Measurements from ENCODE around the gene SSR1.
"Not testable (repeated sequence)": the region's sequence is repeated elsewhere in the genome, so short reads cannot be mapped to it uniquely, and the experiment has no call there.

Gene SSR1

DNA sequence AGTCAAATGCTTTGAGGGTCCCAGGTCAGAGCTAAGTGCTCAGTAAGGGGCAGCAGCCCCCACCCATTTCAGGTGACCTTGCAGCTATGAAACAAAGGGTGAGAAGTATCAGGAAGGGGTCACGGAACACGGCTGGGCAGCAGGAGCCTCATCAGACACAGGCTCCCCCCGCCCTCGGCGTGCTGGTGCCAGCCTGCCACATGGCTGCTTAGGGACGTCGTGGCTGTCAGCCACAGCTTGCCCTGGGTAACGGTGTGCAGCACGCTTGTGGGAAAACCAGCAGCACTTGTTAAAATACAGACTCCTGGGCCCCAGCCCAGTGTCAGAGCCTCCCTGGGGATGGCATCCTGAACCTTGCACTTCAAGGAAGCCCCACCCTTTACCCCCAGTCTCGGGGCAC is 39.3 kb downstream of the SSR1 start:
- DNase-seq, result no peak

DNA sequence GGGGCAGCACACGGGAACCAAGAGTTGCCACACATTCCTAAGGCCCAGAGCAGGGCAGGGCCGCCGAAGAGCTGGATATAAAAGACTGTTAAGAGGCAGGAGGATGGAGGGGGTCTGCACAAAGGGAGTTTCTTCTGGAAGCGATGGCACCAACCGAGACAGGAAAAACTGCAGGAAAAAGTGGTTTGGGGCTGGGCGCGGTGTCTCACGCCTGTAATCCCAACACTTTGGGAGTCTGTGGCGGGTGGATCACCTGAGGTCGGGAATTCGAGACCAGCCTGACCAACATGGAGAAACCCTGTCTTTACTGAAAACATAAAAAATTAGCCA is 41.8 kb downstream of the SSR1 start:
- DNase-seq, result no peak

DNA sequence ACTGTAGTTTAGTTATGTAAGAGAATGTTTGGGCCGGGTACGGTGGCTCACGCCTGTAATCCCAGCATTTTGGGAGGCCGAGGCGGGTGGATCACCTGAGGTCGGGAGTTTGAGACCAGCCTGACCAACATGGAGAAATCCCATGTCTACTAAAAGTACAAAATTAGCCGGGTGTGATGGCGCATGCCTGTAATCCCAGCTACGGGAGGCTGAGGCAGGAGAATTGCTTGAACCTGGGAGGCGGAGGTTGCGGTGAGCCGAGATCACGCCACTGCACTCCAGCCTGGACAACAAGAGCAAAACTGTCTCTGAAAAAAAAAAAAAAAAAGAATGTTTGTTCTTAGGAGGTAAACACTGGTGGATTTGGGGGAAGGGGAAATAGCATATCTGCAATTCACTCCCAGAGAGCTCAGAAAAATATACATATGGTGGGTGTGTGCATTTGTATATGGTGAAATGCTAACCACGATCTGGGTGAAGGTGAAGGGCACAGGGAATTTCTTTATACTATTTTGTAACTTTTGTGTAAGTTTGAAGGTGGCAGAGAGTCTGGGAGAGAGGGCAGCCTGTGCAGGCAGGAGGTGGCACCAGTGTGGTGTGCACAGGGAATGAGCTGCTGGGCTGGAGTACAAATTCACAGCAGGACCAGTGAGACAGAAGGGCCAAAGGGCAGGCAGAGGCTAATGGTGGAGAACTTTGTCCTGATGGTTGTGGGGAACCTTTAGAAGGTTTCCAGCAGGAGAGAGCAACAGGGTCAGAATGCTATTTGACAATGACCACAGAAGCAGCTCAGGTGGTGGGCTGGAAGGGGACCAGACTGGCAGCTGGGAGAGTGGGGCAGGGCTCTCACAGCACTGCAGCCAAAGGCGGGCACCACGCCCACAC is 42.4 kb downstream of the SSR1 start:
- DNase-seq, result no peak

DNA sequence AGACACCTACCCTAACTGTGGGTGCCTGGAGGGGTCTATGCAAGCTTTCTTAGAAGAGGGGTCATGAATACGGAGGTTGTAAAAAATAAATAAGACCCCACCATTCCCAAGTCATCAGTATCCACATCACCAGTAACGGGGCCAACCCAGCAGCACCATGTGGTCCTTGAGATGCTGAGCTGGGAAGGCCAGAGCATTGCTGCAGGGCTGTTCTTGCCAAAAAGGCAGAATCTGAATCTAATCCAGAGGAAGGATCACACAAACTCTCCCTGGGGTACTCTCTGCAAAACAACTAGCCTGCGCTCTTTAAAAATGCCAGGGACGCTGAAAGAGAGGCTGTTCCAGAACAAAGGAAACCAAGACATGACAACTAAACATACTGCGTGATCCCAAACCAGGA is 43.2 kb downstream of the SSR1 start:
- DNase-seq, result no peak

DNA sequence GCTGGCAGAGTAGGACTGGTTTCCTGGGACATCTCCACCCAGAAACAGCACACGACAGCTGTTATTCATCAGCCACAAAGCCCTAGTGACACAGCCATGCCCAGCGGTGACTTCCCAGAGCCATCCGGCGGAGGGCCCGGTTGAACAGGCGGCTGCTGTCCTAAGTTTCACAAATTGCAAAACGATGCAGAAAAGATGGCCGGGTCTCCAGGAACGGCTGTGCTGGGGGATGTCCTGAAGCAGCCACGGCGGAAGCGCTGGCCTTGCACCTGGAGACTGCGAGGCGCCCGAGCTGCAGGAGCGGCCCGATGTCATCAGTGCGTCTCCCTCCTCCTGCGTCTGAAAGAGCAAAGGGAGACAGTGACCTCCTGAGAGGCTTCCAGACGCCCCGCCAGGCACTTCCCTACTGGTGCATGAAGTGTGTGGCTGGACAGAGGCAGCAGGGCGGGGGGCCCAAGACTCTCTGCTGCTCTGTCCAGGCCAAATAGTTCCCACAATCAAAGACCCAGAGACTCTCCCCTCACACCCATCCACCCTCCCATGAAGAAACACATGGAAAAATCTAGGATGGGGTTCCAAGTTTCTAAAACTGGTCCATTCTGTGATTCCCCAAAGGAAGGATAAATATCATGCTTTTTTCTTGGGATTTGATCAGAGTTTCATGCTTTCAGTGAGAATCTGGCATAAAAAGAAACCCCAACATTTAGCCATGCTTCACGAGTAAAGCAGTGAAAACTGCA is 44.0 kb downstream of the SSR1 start:
- DNase-seq, result no peak

DNA sequence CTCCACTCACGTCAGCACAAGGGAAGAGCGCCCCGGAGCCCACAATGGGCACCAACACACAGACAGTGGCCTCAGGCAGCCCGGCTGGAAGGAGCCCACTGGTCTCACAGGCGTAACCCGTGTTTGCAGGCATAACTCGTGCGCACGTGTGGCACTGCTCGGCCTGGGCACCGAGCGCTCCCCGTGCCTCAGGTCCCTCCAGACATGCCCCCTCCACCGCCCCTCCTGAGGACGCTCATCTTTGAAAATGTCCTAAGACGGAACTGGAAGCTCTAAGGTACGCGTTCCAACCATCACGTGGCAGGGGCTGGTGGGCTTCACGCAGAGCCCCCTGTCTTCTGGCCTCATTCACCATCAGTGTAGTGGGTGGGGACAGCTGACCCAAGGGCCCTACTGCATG is 44.6 kb downstream of the SSR1 start:
- no peak for DNase-seq

DNA sequence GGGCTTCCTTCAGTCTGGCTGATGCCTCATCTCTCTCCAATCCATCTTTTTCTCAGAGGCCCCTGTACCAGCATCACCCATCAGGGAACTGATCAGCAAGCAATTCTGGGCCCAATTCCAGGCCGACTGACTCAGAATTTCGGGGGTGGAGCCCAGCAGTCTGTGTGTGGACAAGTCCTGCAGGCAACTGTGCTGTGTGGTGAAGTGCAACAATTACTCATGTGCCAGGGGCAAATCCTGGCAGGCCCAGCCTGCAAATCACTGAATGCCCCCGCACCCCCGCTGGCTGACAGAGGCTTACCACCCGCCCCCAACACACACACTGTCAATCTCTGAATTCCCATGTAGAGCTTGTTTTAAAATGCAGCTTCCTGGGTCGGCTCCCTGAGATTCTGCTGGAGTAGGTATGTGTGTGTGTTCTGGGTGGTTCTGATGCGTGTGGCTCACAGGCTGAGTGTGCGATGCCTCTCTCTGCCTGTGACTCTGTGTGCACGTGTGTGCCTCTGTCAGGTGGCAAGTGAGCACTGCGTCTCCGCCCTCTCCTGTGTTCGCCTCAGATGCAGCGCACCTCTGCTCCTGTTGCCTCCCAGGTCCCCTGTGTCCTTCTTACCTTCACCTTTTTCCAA is 45.4 kb downstream of the SSR1 start:
- no peak for DNase-seq

DNA sequence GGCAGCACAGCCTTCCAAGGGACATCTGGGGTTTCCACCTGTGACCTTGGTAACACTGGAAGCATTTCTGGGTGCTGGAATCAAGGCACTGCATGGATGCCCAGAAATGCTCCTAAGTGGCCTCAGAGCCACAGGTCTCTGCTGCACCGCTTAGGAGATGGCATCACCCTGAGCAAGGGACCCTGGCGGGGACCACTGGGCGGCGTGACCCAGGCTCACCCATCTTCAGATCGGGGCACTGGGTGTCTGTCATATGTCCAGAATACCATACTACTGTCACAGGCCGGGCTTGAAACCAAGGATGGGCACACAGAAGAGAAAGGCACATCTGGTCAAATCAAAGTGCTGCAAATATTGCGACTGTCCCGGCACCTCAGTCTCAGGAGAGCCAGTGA is 45.9 kb downstream of the SSR1 start:
- DNase-seq, result no peak

DNA sequence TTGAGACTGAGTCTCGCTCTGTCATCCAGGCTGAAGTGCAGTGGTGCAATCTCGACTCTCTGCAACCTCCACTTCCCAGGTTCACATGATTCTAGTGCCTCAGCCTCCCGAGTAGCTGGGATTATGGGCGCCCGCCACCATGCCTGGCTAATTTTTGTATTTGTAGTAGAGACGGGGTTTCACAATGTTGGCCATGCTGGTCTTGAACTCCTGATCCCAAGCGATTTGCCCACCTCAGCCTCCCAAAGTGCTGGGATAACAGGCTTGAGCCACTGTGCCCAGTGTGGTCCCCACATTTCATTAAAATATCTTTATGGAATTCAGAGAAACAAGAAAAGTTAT is 47.6 kb downstream of the SSR1 start:
- not testable (repeated sequence) for DNase-seq

DNA sequence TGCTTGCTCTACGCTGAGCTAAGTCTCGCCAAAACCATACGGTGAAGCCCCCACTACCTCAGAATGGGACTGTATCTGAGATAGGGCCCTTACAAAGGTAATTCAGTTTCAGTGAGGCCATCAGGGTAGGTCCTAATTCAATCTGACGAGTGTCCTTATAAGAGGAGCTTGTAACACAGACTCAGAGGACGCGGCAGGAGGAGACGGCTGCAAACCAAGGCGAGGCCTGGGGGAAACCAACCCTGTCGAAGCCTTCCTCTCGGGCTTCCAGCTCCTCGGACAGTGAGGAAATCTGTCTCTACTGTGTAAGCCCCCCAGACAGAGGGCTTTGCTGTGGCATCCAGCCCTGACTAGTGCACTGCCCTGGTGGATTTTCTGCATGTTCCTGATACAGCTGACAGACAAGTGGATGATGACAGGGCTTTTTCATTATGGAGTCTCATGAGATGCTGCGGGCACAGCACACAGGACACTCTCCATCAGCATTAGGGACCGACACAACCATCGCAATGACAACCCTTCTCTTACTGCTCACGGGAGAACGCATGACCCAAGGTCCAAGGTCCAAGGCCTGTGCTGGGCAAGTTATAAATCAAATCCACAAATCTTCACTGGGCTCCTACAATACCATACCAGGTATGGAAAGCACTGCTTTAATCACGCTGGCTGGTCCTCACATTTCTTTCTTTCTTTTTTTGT is 48.2 kb downstream of the SSR1 start:
- no peak for DNase-seq

DNA sequence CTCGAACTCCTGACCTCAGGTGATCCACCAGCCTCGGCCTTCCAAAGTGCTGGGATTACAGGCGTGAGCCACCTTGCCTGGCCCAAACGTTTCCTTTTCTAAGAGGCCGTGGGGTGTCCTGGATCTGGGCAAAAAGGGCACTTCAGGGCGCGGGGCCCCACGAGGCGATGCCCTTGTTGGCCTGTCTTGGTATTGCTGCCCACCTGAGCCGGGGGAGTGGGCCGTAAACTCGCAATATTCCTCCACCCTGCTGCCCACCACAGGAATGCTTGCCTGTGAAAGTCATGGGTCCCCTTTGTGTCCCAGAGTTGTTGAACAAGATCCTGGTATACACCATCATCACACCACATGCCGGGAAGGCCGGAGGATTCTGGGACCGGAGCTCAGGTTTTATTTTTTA is 49.0 kb downstream of the SSR1 start:
- no peak for DNase-seq

DNA sequence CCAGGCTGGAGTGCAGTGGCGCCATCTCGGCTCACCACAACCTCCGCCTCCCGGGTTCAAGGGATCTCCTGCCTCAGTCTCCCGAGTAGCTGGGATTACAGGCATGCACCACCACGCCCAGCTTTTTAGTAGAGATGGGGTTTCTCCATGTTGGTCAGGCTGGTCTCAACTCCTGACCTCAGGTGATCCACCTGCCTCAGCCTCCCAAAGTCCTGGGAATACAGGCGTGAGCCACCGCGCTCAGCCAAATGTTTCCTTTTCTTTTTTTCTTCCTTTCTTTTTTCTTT is 49.5 kb downstream of the SSR1 start:
- DNase-seq, result not testable (repeated sequence)

DNA sequence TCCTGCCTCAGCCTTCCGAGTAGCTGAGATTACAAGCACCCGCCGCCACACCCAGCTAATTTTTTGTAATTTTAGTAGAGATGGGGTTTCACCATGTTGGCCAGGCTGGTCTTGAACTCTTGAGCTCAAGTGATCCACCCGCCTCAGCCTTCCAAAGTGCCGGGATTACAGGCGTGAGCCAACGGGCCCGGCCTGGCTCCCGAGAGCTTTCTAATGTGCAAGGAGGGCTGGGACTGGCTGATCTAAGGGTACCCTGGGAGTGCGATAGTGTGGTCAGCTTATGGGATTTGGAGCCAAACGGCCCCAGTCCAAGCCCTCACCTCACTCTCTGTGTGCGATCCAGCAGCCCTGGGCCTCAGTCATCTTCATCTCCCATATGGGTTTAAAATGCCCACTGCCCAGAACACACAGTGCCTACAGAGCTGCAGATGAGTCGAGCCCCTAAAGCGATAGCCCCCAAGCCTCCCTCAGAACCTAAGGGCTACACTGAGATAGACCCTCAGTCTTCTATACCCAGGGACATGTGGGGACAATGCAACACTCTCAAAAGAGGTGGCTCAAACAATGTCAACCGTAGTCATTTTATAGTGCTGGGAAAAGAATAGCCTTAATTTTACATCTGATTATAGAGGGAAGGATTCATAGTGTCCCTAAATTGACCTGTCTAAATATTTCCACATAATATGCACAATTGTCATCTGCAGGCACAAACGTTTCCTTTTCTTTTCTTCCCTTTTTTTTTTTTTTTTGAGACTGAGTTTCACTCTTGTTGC is 50.1 kb downstream of the SSR1 start:
- DNase-seq, result no peak

DNA sequence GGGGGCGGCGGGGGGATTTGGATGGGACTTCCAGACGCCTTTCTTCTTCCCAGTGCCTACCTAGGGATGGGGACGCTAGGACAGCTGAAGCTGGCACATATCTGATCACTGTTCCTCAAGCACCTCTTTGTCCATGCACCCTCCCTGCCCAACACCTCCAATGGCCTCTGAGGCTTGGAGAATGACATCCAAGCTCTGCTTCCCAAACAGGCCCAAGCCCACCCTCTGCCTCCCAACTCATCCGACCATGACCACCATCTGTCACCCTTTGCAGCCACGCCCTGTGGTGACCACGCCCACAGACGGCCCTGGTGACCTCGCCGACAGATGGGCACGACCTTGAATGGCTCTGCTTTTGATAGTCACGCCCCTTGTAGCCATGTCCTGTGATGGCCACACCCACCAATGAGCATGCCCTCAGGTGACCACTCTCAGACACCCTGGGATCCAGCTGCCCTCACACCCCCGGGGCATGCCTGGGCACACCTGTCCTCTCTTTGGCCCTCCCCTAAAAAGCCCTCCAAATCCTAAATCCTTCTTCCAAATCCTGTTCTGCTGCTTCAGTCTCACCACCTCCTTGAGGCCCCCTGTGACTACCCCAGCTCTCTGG is 51.0 kb downstream of the SSR1 start:
- no peak for DNase-seq

DNA sequence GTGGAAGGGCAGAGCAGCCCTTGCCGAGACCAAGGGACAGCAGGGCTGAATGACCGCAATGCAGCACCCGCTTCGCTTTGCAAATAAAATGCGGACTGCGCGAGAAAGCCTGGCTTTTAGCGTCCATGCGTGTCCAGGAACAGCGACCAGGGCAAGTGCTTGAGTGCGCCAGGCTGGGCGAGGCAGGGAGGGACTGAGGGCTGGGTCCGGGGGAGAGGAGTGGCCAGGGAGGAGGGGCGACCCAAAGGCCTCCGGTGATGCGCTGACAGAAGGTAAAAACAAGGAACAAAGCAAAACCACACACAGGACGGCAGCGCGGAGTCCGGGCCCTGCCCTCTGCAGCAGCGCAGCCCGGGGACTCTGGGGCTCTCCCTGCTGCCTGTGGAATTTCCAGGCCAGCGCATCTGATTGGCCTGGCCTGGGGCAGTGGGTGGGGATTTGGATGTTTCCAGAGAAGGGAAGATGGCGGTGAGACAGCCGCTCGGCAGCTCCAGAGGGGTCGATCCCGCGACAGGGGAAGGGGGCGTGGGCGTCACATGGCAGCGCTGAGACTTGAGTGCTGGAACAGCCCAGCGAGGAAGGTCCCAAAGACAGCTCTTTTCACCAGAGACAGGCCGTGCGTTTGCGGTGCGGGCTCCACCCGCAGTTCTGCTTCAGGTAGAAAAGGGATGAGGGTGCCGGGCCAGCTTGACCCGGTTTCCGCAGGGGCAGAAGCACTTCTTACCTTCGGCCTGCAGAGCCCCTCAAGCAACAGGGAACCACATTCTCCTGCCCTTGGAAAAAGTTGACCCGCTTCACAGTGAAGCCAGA is 51.8 kb downstream of the SSR1 start:
- peak; percentile 38 for DNase-seq

DNA sequence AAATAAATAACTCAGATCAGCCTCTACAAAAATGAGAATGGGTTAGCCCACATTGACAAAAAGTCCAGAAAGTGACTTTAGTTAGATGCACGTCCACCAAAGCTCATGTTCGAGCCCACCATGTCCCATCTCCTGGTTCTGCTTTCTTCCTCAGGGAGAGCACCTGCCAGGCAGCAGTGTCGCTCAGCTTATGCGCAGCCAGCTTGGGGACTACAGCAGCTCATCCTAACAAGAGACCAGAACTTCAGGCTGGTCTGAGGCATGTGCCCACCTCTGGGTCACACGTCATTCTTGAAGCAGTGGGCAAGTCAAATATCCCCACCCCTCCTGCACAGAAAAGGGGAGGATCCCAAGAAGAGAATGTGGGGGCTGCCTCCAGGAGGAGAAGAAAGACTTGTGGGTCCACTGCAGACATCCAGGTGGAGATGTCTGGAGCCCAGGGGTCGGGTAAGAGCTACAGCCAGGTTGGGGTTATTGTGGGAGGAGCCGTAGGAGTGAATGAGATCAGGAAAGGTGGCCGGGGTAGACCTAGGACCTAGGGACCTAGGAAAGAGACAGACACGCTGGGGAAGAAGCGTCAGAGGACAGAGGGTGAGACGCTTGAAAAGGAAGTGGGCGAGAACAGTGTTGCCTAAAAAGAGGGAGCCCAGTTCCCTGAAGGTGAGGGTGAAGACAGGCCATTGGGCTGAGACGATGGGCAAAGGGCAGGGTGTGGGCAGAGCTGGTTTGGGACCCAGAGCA is 52.5 kb downstream of the SSR1 start:
- DNase-seq, result no peak

DNA sequence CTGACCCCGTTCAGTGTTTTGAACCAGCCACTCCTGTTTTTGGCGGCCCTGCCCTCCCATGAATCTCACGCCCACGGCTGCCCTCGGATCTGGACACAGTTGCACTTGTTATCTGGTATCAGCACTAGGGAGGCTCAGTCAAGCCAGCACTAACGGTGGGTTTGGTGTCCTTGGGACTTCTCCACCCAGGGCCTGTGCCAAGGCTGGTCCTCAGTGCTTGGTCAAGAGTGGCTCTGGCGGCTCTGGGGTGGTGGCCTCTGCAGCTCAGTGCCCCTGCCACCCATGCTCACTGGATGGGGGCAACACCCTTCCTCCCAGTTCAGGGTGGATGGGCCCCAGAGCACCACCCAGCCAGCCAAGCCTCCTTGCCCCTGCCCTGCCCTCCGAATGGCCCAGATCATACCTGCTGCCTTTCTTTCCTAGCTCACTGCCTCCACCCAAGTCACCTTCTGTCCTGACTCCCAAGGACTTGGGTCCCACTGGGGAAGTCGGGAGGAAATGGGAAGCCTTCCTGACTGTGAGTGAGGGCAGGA is 54.7 kb downstream of the SSR1 start:
- no peak for DNase-seq

DNA sequence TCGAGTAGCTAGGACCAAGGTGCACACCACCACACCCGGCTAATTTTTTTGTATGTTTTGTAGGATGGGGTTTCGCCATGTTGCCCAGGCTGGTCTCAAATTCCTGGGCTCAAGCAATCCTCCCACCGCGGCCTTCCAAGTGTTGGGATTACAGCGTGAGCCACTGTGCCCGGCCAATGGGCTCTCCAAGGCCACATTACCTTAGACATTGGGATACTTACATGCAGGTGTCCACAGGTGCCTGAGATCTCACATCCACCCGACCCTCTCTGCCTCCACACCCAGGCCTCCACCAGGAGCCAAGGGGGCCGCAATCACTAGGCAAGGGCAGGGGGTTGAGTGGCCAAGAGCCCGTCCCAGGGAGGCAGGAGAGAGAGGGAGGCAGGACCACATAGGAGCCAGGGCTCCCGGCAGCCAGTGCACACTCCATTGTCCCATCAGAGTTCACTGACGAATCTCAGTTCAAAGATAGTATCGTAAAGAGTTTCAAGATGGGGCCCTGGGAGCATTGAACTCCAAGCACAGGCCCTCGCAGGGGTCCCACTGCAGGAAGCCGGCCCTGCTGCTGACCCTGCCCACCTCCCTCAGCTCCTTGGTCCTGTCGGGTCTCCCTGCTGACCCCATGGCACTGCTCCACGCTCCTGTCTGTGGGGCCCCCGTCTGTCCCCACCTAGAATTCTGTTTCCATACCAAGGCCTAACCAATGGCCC is 55.3 kb downstream of the SSR1 start:
- DNase-seq, result no peak

DNA sequence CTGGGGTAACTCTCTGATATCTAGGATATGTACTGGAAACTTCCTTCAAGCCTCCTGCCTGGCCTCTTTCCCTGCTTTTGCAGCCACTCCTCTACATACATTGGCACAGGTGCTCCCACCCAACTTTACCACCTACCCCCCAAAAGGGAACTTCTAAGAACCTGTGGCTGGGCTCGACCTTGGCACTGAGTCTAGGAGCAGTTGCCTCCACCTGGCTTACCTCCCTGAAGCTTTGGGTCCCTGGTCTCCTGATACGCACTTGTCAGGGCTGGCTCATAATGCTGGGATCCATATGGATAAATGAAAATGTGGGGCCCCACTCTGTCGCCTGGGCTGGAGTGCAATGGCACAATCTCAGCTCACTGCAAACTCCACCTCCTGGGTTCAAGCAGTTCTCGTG is 56.2 kb downstream of the SSR1 start:
- DNase-seq, result no peak

DNA sequence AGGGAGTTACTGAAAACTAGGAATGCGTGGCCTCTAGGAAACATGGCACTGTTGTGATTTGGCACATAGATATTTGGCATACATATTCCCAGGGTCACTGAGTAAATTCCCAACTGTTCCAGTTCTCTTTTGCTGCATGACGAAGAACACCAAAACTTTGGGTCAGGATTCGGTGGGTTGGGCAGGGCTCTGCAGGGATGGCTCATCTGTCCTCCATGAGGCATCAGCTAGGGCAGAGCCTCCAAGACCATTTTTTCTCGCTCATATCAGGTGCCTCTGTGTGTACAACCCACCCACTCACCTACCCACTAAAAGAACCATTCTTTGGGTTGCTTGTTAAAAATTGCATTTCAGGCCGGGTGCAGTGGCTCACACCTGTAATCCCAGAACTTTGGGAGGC is 57.1 kb downstream of the SSR1 start:
- DNase-seq, result no peak
